AG04449 (cell line): ENCODE results near the gene S100A8.

Source experiments
- CTCF ChIA-PET: fragments of 350-600 bp; formaldehyde crosslinking; extraction: SDS; loops from one replicate; lab custom pipeline; 2021; ENCODE audit warnings: antibody characterized with exemption; lab: Yijun Ruan, JAX
- POLR2A ChIA-PET: fragments of 400-600, 350-600 bp; formaldehyde crosslinking; extraction: SDS; loops from one replicate; lab custom pipeline; 2020; ENCODE audit warnings: antibody characterized with exemption, inconsistent platforms; lab: Yijun Ruan, JAX
- DNase-seq: peaks from one replicate; pipeline ENCODE4 v3.0.0-alpha.2; 2010; ENCODE audit warnings: low read depth, low spot score
- H3K4me3 ChIP-seq: 2 replicates; pipeline ENCODE4 v1.5.1; 2011; ENCODE audit warnings: low read depth, mild to moderate bottlenecking, control low read depth, low read length
- CTCF ChIP-seq: IDR thresholded peaks from one replicate; pipeline ENCODE4 v1.5.1; 2011; ENCODE audit warnings: mild to moderate bottlenecking, moderate library complexity, low read length, control low read depth, inconsistent platforms; ENCODE audit not compliant: insufficient read depth; ENCODE audit errors: missing control alignments

S100A8 gene

GRCh38 chr1:153357853-153358690 lies 32.8 kb downstream of the S100A8 start, which contains the start of gene S100A9:
Gene S100A9, plus strand, starts transcription at chr1:153357854. Its CDS starts 430 bp downstream, at chr1:153358284.
- no peak within 1 kb of the TSS for H3K4me3 ChIP-seq
- POLR2A ChIA-PET = no interaction called here
- no peak for DNase-seq
- CTCF ChIA-PET = interaction anchor here (1.6 to 14.9 kb wide), 2 partner anchors 9 to 134 kb away, joined by 4 to 527 read pairs; no protein-coding TSS in a partner anchor
- TF ChIP-seq CTCF = no peak

GRCh38 chr1:153357076-153357852 lies 33.6 kb downstream of the S100A8 start:
- POLR2A ChIA-PET = no interaction called here
- no peak for DNase-seq
- CTCF ChIA-PET = interaction anchor here (1.6 to 14.9 kb wide), 2 partner anchors 10 to 135 kb away, joined by 4 to 527 read pairs; no protein-coding TSS in a partner anchor
- no peak overlapping the region for H3K4me3 ChIP-seq
- no peak for TF ChIP-seq CTCF

DNA sequence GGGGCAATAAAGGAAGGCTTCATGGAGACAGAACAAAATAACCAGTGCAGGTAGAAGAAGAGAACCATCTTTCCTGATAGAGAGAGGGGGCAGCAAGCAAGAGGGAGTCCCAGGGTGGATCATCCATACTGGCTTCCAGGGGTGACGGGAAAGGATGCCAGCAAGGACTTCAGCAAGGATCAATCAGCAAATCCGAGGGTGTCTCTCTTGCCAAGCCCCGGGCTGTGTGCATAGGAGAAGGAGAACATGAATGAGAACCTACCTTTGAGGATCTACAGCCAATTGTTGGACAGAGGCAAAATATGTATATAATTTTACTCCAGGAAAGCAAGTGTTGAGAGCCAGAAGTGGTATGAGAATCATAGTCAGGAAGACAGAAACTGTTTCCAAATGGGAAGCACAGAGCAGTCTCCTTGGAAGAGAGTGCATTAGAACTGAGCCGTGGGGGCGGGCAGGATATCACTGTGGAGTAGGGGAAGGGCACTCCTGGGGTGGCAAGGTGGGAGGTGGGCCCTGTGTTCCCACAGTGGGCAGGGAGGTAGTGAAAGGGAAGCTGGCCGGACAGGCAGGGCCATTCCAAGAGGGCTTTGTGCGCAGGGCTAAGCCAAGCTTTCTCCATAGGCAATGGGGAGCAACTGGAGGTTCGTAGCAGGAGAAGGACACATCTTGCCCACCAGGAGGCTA lies 34.3 kb downstream of the S100A8 start:
- CTCF ChIA-PET = interaction anchor here (1.6 to 14.9 kb wide), 5 partner anchors 10 to 154 kb away, joined by 4 to 527 read pairs (median 5); no protein-coding TSS in a partner anchor
- no peak overlapping the region for H3K4me3 ChIP-seq
- no peak for DNase-seq
- TF ChIP-seq CTCF = no peak
- POLR2A ChIA-PET = no interaction called here

GRCh38 chr1:153355445-153356071 lies 35.3 kb downstream of the S100A8 start:
- POLR2A ChIA-PET = no interaction called here
- TF ChIP-seq CTCF = peak; percentile 41
- CTCF ChIA-PET = interaction anchor here (0.7 to 14.9 kb wide), 10 partner anchors 9 to 304 kb away, joined by 3 to 527 read pairs (median 4); partner anchors contain the start of gene S100A12

GRCh38 chr1:153354515-153355193 lies 36.2 kb downstream of the S100A8 start:
- POLR2A ChIA-PET = interaction anchor here (0.5 kb wide), 1 partner anchor 366 kb away, joined by 3 read pairs; no protein-coding TSS in a partner anchor
- no peak for DNase-seq
- no peak for TF ChIP-seq CTCF
- CTCF ChIA-PET = interaction anchor here (0.7 to 14.9 kb wide), 15 partner anchors 8 to 305 kb away, joined by 3 to 527 read pairs (median 5); partner anchors contain the start of gene S100A12
- no peak overlapping the region for H3K4me3 ChIP-seq

More at GRCh38 chr1:153355445-153356071, 35.3 kb downstream of the S100A8 start:
- no peak for DNase-seq
- H3K4me3 ChIP-seq = no peak overlapping the region
